ENCODE data around the gene PRG3.
"Not testable (repeated sequence)": the region's sequence is repeated elsewhere in the genome, so short reads cannot be mapped to it uniquely, and the experiment has no call there.

The PRG3 gene

GRCh38 chr11:57364851-57365660, 15.9 kb downstream of the PRG3 start:
- no peaks in the 10 kb centered on the region for H4K20me1 ChIP-seq (ENCODE audit: low read depth, low read length)
- no peak overlapping the region for H2AFZ ChIP-seq (ENCODE audit: low read depth, low read length, severe bottlenecking)
- no peak overlapping the region for H3K4me2 ChIP-seq (ENCODE audit: low read depth, low read length, poor library complexity, severe bottlenecking)
- no peaks in the 10 kb centered on the region for H3K79me2 ChIP-seq (ENCODE audit: insufficient read depth, low read length)
- H3K9ac ChIP-seq (ENCODE audit: low read length): no peak overlapping the region
- no peaks in the 10 kb centered on the region for H3F3A ChIP-seq (ENCODE audit: insufficient read depth)
- H3K9me3 ChIP-seq (ENCODE audit: insufficient read depth, low read length): no peaks in the 10 kb centered on the region
- no peak overlapping the region for H3K4me3 ChIP-seq (ENCODE audit: insufficient read depth, low read length, poor library complexity, severe bottlenecking)
- no peaks in the 10 kb centered on the region for H3K9me2 ChIP-seq (replicated peaks; ENCODE audit: insufficient read depth, low read length)
- TF ChIP-seq CTCF (IDR thresholded peaks at IDR 0.05; ENCODE audit: insufficient read depth, low read length, poor library complexity, severe bottlenecking): no peak
- TF ChIP-seq EZH2phosphoT487 (conservative IDR thresholded peaks at IDR 0.05; ENCODE audit: low read length): no peak
- no peaks in the 10 kb centered on the region for H3K36me3 ChIP-seq (ENCODE audit: low read length)
- no peak overlapping the region for H3K27ac ChIP-seq (ENCODE audit: low read depth, low read length)
- H3K27me3 ChIP-seq (ENCODE audit: low read length): no peaks in the 10 kb centered on the region

- TF ChIP-seq CTCF (IDR thresholded peaks at IDR 0.05; ENCODE audit: insufficient read depth, low read length, poor library complexity, severe bottlenecking) (no peak), EZH2phosphoT487 (conservative IDR thresholded peaks at IDR 0.05; ENCODE audit: low read length) (no peak)
- no peak overlapping the region for H3K27ac ChIP-seq (ENCODE audit: low read depth, low read length)
- no peaks in the 10 kb centered on the region for H3F3A ChIP-seq (ENCODE audit: insufficient read depth)
- no peak overlapping the region for H3K4me3 ChIP-seq (ENCODE audit: insufficient read depth, low read length, poor library complexity, severe bottlenecking)
- no peaks in the 10 kb centered on the region for H3K79me2 ChIP-seq (ENCODE audit: insufficient read depth, low read length)
- H3K9me3 ChIP-seq (ENCODE audit: insufficient read depth, low read length): no peaks in the 10 kb centered on the region
- no peaks in the 10 kb centered on the region for H3K27me3 ChIP-seq (ENCODE audit: low read length)
- H3K36me3 ChIP-seq (ENCODE audit: low read length): no peaks in the 10 kb centered on the region
- H3K9me2 ChIP-seq (replicated peaks; ENCODE audit: insufficient read depth, low read length): no peaks in the 10 kb centered on the region
- no peaks in the 10 kb centered on the region for H4K20me1 ChIP-seq (ENCODE audit: low read depth, low read length)
- no peak overlapping the region for H2AFZ ChIP-seq (ENCODE audit: low read depth, low read length, severe bottlenecking)
- no peak overlapping the region for H3K9ac ChIP-seq (ENCODE audit: low read length)
- H3K4me2 ChIP-seq (ENCODE audit: low read depth, low read length, poor library complexity, severe bottlenecking): no peak overlapping the region
These were observed 17.5 kb downstream of the PRG3 start for GRCh38 chr11:57363131-57364080.

GRCh38 chr11:57361926-57362325, 19.0 kb downstream of the PRG3 start:
- H3K79me2 ChIP-seq (ENCODE audit: insufficient read depth, low read length): no peaks in the 10 kb centered on the region
- TF ChIP-seq CTCF (IDR thresholded peaks at IDR 0.05; ENCODE audit: insufficient read depth, low read length, poor library complexity, severe bottlenecking): no peak
- no peak for TF ChIP-seq EZH2phosphoT487 (conservative IDR thresholded peaks at IDR 0.05; ENCODE audit: low read length)

GRCh38 chr11:57361420-57361819, 19.5 kb downstream of the PRG3 start:
- not testable (repeated sequence) for H4K20me1 ChIP-seq (ENCODE audit: low read depth, low read length); H3K36me3 ChIP-seq (ENCODE audit: low read length); H3K27me3 ChIP-seq (ENCODE audit: low read length); H3K9me2 ChIP-seq (replicated peaks; ENCODE audit: insufficient read depth, low read length); H3K9me3 ChIP-seq (ENCODE audit: insufficient read depth, low read length); H2AFZ ChIP-seq (ENCODE audit: low read depth, low read length, severe bottlenecking); H3K4me2 ChIP-seq (ENCODE audit: low read depth, low read length, poor library complexity, severe bottlenecking); H3K4me3 ChIP-seq (ENCODE audit: insufficient read depth, low read length, poor library complexity, severe bottlenecking); H3K27ac ChIP-seq (ENCODE audit: low read depth, low read length); H3K9ac ChIP-seq (ENCODE audit: low read length); H3F3A ChIP-seq (ENCODE audit: insufficient read depth); H3K79me2 ChIP-seq (ENCODE audit: insufficient read depth, low read length)

More at GRCh38 chr11:57361926-57362325, 19.0 kb downstream of the PRG3 start:
- H3K27ac ChIP-seq (ENCODE audit: low read depth, low read length): no peak overlapping the region
- H3K4me3 ChIP-seq (ENCODE audit: insufficient read depth, low read length, poor library complexity, severe bottlenecking): no peak overlapping the region
- no peaks in the 10 kb centered on the region for H3K9me3 ChIP-seq (ENCODE audit: insufficient read depth, low read length)
- H2AFZ ChIP-seq (ENCODE audit: low read depth, low read length, severe bottlenecking): no peak overlapping the region
- H3K4me2 ChIP-seq (ENCODE audit: low read depth, low read length, poor library complexity, severe bottlenecking): no peak overlapping the region
- no peaks in the 10 kb centered on the region for H4K20me1 ChIP-seq (ENCODE audit: low read depth, low read length)
- H3F3A ChIP-seq (ENCODE audit: insufficient read depth): no peaks in the 10 kb centered on the region
- no peaks in the 10 kb centered on the region for H3K36me3 ChIP-seq (ENCODE audit: low read length)
- H3K27me3 ChIP-seq (ENCODE audit: low read length): no peaks in the 10 kb centered on the region
- H3K9ac ChIP-seq (ENCODE audit: low read length): no peak overlapping the region
- H3K9me2 ChIP-seq (replicated peaks; ENCODE audit: insufficient read depth, low read length): no peaks in the 10 kb centered on the region
